Stimulated activated CD4-positive, alpha-beta T cell treated with anti-CD3 and anti-CD28 coated beads, Interleukin-4, amount 100 ng/mL, for 24 hours (primary cell): ENCODE results near the gene DLEC1.

Source experiments
- DNase-seq: peaks from one replicate; pipeline ENCODE4 v3.0.0-alpha.2; 2020

DLEC1 gene

GRCh38 chr3:38114052-38114874 lies 75.3 kb downstream of the DLEC1 start:
- DNase-seq, result no peak

- DNase-seq, result no peak
These were observed 76.1 kb downstream of the DLEC1 start for GRCh38 chr3:38114875-38115644.

- no peak for DNase-seq
These were observed 76.8 kb downstream of the DLEC1 start for GRCh38 chr3:38115645-38116427.

- no peak for DNase-seq
These were observed 77.6 kb downstream of the DLEC1 start for GRCh38 chr3:38116471-38117162.

GRCh38 chr3:38117163-38117716 lies 78.2 kb downstream of the DLEC1 start:
- no peak for DNase-seq

GRCh38 chr3:38117748-38118420 lies 78.9 kb downstream of the DLEC1 start:
- peak; percentile 77 for DNase-seq

GRCh38 chr3:38118421-38119247 lies 79.6 kb downstream of the DLEC1 start:
- no peak for DNase-seq

- no peak for DNase-seq
These were observed 80.2 kb downstream of the DLEC1 start for GRCh38 chr3:38119248-38119544.

GRCh38 chr3:38119821-38120692 lies 81.0 kb downstream of the DLEC1 start:
- no peak for DNase-seq

- DNase-seq, result no peak
These were observed 81.9 kb downstream of the DLEC1 start for GRCh38 chr3:38120693-38121450.

- no peak for DNase-seq
These were observed 82.4 kb downstream of the DLEC1 start for GRCh38 chr3:38121451-38121831.

GRCh38 chr3:38121832-38122461 lies 82.9 kb downstream of the DLEC1 start:
- no peak for DNase-seq

GRCh38 chr3:38122712-38123290 lies 83.8 kb downstream of the DLEC1 start:
- DNase-seq, result no peak

GRCh38 chr3:38124324-38125122 lies 85.5 kb downstream of the DLEC1 start:
- no peak for DNase-seq

- DNase-seq, result no peak
These were observed 86.5 kb downstream of the DLEC1 start for GRCh38 chr3:38125305-38126120.

GRCh38 chr3:38126121-38126892 lies 87.3 kb downstream of the DLEC1 start:
- no peak for DNase-seq
